GM23338 (cell line): ENCODE data around the gene EHF. TPM values are rescaled to one million over a fixed set of nuclear protein-coding genes. Genes with fewer than 3 reads are reported as not detected.

Source experiments
- ATAC-seq: fragments of 200-7000 bp; cut with Tn5 transposase; 3 replicates; pipeline ENCODE4 v1.9.1; 2020
- DNase-seq: peaks from one replicate; pipeline ENCODE4 v3.0.0-alpha.2; 2015; ENCODE audit warnings: low spot score
- H2AFZ ChIP-seq: fragments of 200-600 bp; sonication (generic); 2 replicates; pipeline ENCODE4 v1.8.0; 2016; ENCODE audit warnings: antibody characterized with exemption, mild to moderate bottlenecking, moderate library complexity
- H3F3A ChIP-seq: fragments of 200-600 bp; sonication (generic); replicated peaks from 2 replicates; pipeline ENCODE4 v1.8.0; 2017; ENCODE audit warnings: antibody characterized with exemption, mixed run types, low read depth
- H3K27ac ChIP-seq: fragments of 200-600 bp; sonication (generic); 2 replicates; pipeline ENCODE4 v1.6.1; 2016; ENCODE audit warnings: low read depth
- H3K27me3 ChIP-seq: fragments of 200-600 bp; sonication (generic); 2 replicates; pipeline ENCODE4 v1.8.0; 2016; ENCODE audit warnings: mild to moderate bottlenecking, mixed run types, moderate library complexity; ENCODE audit not compliant: insufficient read depth
- H3K36me3 ChIP-seq: fragments of 200-600 bp; sonication (generic); 2 replicates; pipeline ENCODE4 v1.8.0; 2016; ENCODE audit warnings: mild to moderate bottlenecking; ENCODE audit not compliant: insufficient read depth
- H3K4me1 ChIP-seq: fragments of 200-600 bp; sonication (generic); 2 replicates; pipeline ENCODE4 v1.8.0; 2016; ENCODE audit warnings: mild to moderate bottlenecking, moderate library complexity; ENCODE audit not compliant: insufficient read depth
- H3K4me2 ChIP-seq: fragments of 200-600 bp; sonication (generic); 2 replicates; pipeline ENCODE4 v1.7.1; 2017; ENCODE audit warnings: mixed run types
- H3K4me3 ChIP-seq: fragments of 200-600 bp; sonication (generic); 2 replicates; pipeline ENCODE4 v1.6.1; 2016; ENCODE audit warnings: mixed run types
- H3K79me2 ChIP-seq: fragments of 200-600 bp; sonication (generic); replicated peaks from 2 replicates; pipeline ENCODE4 v1.8.0; 2017; ENCODE audit warnings: mild to moderate bottlenecking; ENCODE audit not compliant: insufficient read depth
- H3K9me2 ChIP-seq: fragments of 200-600 bp; sonication (generic); 2 replicates; pipeline ENCODE4 v1.8.0; 2017; ENCODE audit not compliant: insufficient read depth
- H4K20me1 ChIP-seq: fragments of 200-600 bp; sonication (generic); replicated peaks from 2 replicates; pipeline ENCODE4 v1.8.0; 2017; ENCODE audit warnings: mild to moderate bottlenecking; ENCODE audit not compliant: insufficient read depth
- H3K27ac Mint-ChIP-seq: 2 replicates; pipeline ENCODE4 v1.8.0; 2020; ENCODE audit warnings: inconsistent platforms, mild to moderate bottlenecking, moderate library complexity, mixed read lengths
- H3K27me3 Mint-ChIP-seq: 3 replicates; pipeline ENCODE4 v1.8.0; 2022; ENCODE audit warnings: low read depth, mild to moderate bottlenecking, moderate library complexity, mixed read lengths, inconsistent platforms; ENCODE audit not compliant: insufficient read depth, poor library complexity
- H3K36me3 Mint-ChIP-seq: 3 replicates; pipeline ENCODE4 v1.8.0; 2021; ENCODE audit warnings: low read depth, mild to moderate bottlenecking, inconsistent platforms, moderate library complexity, mixed read lengths
- H3K4me1 Mint-ChIP-seq: 3 replicates; pipeline ENCODE4 v1.8.0; 2020; ENCODE audit warnings: mild to moderate bottlenecking, inconsistent platforms, mixed read lengths
- H3K4me3 Mint-ChIP-seq: 3 replicates; pipeline ENCODE4 v1.8.0; 2021; ENCODE audit warnings: moderate library complexity, mild to moderate bottlenecking, inconsistent platforms, mixed read lengths
- H3K9me3 Mint-ChIP-seq: 3 replicates; pipeline ENCODE4 v1.8.0; 2020; ENCODE audit warnings: moderate library complexity, mild to moderate bottlenecking, inconsistent platforms, mixed read lengths
- CTCF ChIP-seq, 2 experiments: fragments of 200-600 bp in 1 of 2; sonication (generic) in 1 of 2; conservative IDR thresholded peaks; 2 replicates each; pipeline versions ENCODE4 v1.5.1 to v1.6.1; 2016 to 2017; ENCODE audit warnings: antibody characterized with exemption in 2 of 2, low read depth in 2 of 2, mild to moderate bottlenecking in 2 of 2, moderate library complexity in 1 of 2
- ETS1 ChIP-seq: IDR thresholded peaks from 2 replicates; pipeline ENCODE4 v1.6.1; 2016; ENCODE audit warnings: antibody characterized with exemption
- EZH2phosphoT487 ChIP-seq: fragments of 200-600 bp; sonication (generic); IDR thresholded peaks from one replicate; pipeline ENCODE4 v1.8.1; 2018; ENCODE audit warnings: antibody characterized with exemption; ENCODE audit not compliant: unreplicated experiment
- NANOG ChIP-seq: IDR thresholded peaks from 2 replicates; pipeline ENCODE4 v1.6.1; 2016; ENCODE audit warnings: antibody characterized with exemption, borderline replicate concordance
- POLR2AphosphoS5 ChIP-seq: IDR thresholded peaks from 2 replicates; pipeline ENCODE4 v1.6.1; 2016; ENCODE audit warnings: antibody characterized with exemption, low read depth
- STAT1 ChIP-seq: IDR thresholded peaks from one replicate; pipeline ENCODE4 v1.6.1; 2016; ENCODE audit warnings: antibody characterized with exemption; ENCODE audit not compliant: unreplicated experiment
- ZNF114 ChIP-seq: fragments of 250-450 bp; sonication (Bioruptor Pico); IDR thresholded peaks from 2 replicates; pipeline ENCODE4 v1.5.0; 2020; ENCODE audit warnings: mild to moderate bottlenecking, moderate library complexity
- polyA plus RNA-seq: library from polyadenylated mRNA; unstranded; fragments of >200 nt; fragmentation: Nextera tagmentation; extraction: Ambion mirVana; gene quantifications from 2 replicates; pipeline ENCODE4 v1.2.1, GENCODE V29; 2016
- total RNA-seq: library from RNA; depleted of rRNA; stranded (reverse); fragments of >200 nt; shearing (Covaris generic); gene quantifications from 2 replicates; pipeline ENCODE4 v1.2.3, GENCODE V29; 2014

EHF gene
- total and polyA plus RNA-seq, 2 experiments from 2014 or later, result not detected

GRCh38 chr11:34585304-34585734 lies 35.6 kb upstream of the EHF start:
- Mint-ChIP-seq H3K4me1 (peaks cover 8% of the 10 kb centered on the region; the same call in 2 of the 3 replicates), H3K4me3 (no peak overlapping the region), H3K36me3 (no peaks in the 10 kb centered on the region), H3K27ac (no peak overlapping the region), H3K27me3 (peaks cover 3% of the 10 kb centered on the region), H3K9me3 (no peaks in the 10 kb centered on the region)
- Histone ChIP-seq H2AFZ (no peak overlapping the region), H4K20me1 (no peaks in the 10 kb centered on the region), H3K27me3 (no peaks in the 10 kb centered on the region), H3K27ac (no peak overlapping the region), H3F3A (no peaks in the 10 kb centered on the region), H3K4me2 (no peak overlapping the region), H3K79me2 (no peaks in the 10 kb centered on the region), H3K4me1 (no peaks in the 10 kb centered on the region), H3K4me3 (no peak overlapping the region), H3K9me2 (no peaks in the 10 kb centered on the region), H3K36me3 (no peaks in the 10 kb centered on the region)
- no peak for ATAC-seq
- no peak for TF ChIP-seq EZH2phosphoT487
- no peak for TF ChIP-seq NANOG
- no peak for TF ChIP-seq STAT1
- no peak for TF ChIP-seq ZNF114 (CRISPR knock-in tag)
- no peak for TF ChIP-seq CTCF (conservative IDR thresholded peaks at IDR 0.05; ENCODE audit: low read depth in 2 of 2)
- no peak for TF ChIP-seq POLR2AphosphoS5
- no peak for DNase-seq

GRCh38 chr11:34585735-34586487 lies 35.0 kb upstream of the EHF start:
- H3K36me3 Mint-ChIP-seq, result no peaks in the 10 kb centered on the region
- Histone ChIP-seq H3K4me3 (no peak overlapping the region), H2AFZ (no peak overlapping the region), H3K36me3 (no peaks in the 10 kb centered on the region), H3K79me2 (no peaks in the 10 kb centered on the region), H3K27ac (no peak overlapping the region), H3K4me1 (no peaks in the 10 kb centered on the region), H3F3A (no peaks in the 10 kb centered on the region), H3K9me2 (no peaks in the 10 kb centered on the region), H3K27me3 (no peaks in the 10 kb centered on the region), H4K20me1 (no peaks in the 10 kb centered on the region), H3K4me2 (no peak overlapping the region)
- H3K27me3 Mint-ChIP-seq, result no peaks in the 10 kb centered on the region
- peak; percentile 77 for DNase-seq
- no peak overlapping the region; the same call in 2 of the 3 replicates for H3K4me3 Mint-ChIP-seq
- TF ChIP-seq ETS1 (no peak), CTCF (conservative IDR thresholded peaks at IDR 0.05; ENCODE audit: low read depth in 2 of 2) (peak; percentile 59 to 79)
- H3K9me3 Mint-ChIP-seq, result no peaks in the 10 kb centered on the region
- peaks cover 8% of the 10 kb centered on the region; the same call in 2 of the 3 replicates for H3K4me1 Mint-ChIP-seq
- H3K27ac Mint-ChIP-seq, result no peak overlapping the region; the same call in 1 of the 2 replicates
- peak; percentile 56 for ATAC-seq
